Colonic mucosa (tissue), 4 donors: ENCODE results near the gene ITGB8. TPM values are rescaled to one million over a fixed set of nuclear protein-coding genes. Genes with fewer than 3 reads are reported as not detected.

Experiments
- DNase-seq: peaks from one replicate; pipeline ENCODE4 v3.0.0-alpha.2; 2020
- H3K27ac ChIP-seq: fragments of 200-600 bp; one replicate; pipeline ENCODE4 v1.8.0; 2021
- H3K27me3 ChIP-seq: fragments of 200-600 bp; one replicate; pipeline ENCODE4 v1.8.0; 2021
- H3K36me3 ChIP-seq: fragments of 200-600 bp; one replicate; pipeline ENCODE4 v1.8.0; 2021
- H3K4me1 ChIP-seq: fragments of 200-600 bp; one replicate; pipeline ENCODE4 v1.8.0; 2021; ENCODE audit warnings: mild to moderate bottlenecking
- H3K4me3 ChIP-seq: fragments of 200-600 bp; one replicate; pipeline ENCODE4 v1.8.0; 2021
- H3K9ac ChIP-seq, 2 donors: one replicate each; pipeline ENCODE4 v1.7.0; 2013; ENCODE audit warnings: control low read depth in 2 of 2, low read depth in 2 of 2, low read length in 2 of 2
- H3K9me3 ChIP-seq: fragments of 200-600 bp; one replicate; pipeline ENCODE4 v1.8.0; 2021
- intact Hi-C: fragments of 100-400 bp; cut with DNase I; formaldehyde crosslinking; loops from one replicate; pipeline ENCODE4 v1.14.1; 2022
- total RNA-seq, 2 donors: library from RNA; stranded (reverse); fragmentation: NEBNext Ultra II Directional in 1 of 2; extraction: Animal tissue kit (Norgen Biotek cat#: 25700) in 1 of 2; gene quantifications; one replicate each; pipeline ENCODE4 v1.2.1, GENCODE V29; 2021
- TF ChIP-seq, protein P1 (sequence below): fragments of 200-600 bp; IDR thresholded peaks from one replicate; pipeline ENCODE4 v1.8.0; 2022; ENCODE audit warnings: antibody characterized with exemption, mild to moderate bottlenecking
- donor health status: healthy.
- donor health status: DM: no; HTN: no; CAD: no.
- donor health status: DM: no; HTN: no; CAD: no.

ITGB8 gene
- total RNA-seq, 2 donors from 2014 or later = 7.3 to 8.1 TPM

DNA sequence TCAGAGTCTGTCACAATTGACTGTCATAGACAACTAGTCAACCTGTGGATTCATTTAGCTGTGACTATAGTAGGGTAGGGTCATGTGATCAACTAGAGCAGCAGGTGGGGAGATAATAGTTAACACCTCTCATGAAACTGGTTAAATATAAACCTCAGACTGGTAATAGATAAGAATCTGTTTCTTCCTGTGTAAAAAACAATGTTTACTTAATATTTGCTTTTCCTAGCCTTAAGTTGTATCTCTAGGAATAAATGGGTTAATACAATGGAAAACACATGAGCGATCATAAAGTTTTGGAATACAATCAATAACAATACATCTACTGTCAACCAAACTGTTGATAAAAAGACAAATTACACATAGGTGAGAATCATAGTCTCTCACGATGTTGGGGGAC is 43.4 kb upstream of the ITGB8 start:
- no peak overlapping the region for H3K9ac ChIP-seq
- H3K4me1 ChIP-seq = no peaks in the 10 kb centered on the region
- no peak for DNase-seq
- no peaks in the 10 kb centered on the region for H3K36me3 ChIP-seq
- TF ChIP-seq, protein P1, sequence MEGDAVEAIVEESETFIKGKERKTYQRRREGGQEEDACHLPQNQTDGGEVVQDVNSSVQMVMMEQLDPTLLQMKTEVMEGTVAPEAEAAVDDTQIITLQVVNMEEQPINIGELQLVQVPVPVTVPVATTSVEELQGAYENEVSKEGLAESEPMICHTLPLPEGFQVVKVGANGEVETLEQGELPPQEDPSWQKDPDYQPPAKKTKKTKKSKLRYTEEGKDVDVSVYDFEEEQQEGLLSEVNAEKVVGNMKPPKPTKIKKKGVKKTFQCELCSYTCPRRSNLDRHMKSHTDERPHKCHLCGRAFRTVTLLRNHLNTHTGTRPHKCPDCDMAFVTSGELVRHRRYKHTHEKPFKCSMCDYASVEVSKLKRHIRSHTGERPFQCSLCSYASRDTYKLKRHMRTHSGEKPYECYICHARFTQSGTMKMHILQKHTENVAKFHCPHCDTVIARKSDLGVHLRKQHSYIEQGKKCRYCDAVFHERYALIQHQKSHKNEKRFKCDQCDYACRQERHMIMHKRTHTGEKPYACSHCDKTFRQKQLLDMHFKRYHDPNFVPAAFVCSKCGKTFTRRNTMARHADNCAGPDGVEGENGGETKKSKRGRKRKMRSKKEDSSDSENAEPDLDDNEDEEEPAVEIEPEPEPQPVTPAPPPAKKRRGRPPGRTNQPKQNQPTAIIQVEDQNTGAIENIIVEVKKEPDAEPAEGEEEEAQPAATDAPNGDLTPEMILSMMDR = no peak
- H3K27ac ChIP-seq = no peak overlapping the region
- H3K27me3 ChIP-seq = no peaks in the 10 kb centered on the region
- intact Hi-C loops = no loop called here
- no peak overlapping the region for H3K4me3 ChIP-seq
- H3K9me3 ChIP-seq = no peaks in the 10 kb centered on the region

DNA sequence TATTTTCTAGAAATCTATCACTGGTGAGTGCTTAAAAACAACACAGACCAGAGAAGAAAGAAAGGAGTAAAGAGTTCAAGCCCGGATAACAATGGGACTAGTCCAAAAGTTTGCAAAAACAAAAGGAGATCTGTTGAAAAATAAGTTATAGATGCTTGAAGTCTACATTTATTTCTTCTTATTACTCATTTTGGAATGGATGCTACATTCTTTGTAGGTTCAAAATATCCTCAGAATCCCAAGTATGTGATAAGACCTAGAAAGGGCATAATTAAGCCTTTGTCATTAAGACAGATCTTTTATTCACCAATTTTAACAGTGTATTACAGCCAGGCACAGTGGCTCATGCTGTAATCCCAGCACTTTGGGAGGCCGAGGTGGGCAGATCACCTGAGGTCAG is 42.7 kb upstream of the ITGB8 start:
- intact Hi-C loops = no loop called here
- Histone ChIP-seq H3K4me1 (no peaks in the 10 kb centered on the region), H3K4me3 (no peak overlapping the region), H3K27ac (no peak overlapping the region), H3K36me3 (no peaks in the 10 kb centered on the region), H3K9ac (no peak overlapping the region), H3K9me3 (no peaks in the 10 kb centered on the region), H3K27me3 (no peaks in the 10 kb centered on the region)
- DNase-seq = no peak
- TF ChIP-seq, protein P1 = no peak

DNA sequence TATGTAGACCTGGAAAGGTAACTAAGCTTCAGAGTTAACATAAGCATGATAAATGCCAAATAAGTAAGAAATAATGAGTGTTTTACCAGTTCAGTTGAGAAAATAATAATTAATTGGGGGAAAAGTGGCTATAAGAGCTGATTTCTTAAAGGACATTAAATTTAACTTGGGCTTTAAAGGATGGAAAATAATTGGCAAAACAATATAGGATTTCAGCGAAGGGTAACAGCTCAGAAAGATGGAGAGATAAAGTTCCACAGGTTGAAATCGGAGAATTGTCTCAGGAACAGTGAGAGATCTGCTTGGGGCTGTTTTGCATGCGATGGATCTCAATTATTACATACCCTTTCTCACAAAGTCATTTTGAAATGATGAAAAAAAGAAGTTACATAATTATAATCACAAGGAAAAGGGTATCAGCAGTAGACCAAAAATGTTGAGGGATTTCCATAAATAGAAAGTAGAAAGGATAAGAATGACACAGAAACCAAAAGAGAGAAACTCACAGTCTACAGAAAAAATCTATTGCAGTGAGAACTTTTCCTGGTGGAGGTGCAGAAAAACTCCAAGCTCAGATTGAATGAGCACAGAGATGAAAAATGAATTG is 40.1 kb upstream of the ITGB8 start:
- H3K27ac ChIP-seq = no peak overlapping the region
- H3K9ac ChIP-seq = no peak overlapping the region
- H3K36me3 ChIP-seq = no peaks in the 10 kb centered on the region
- TF ChIP-seq, protein P1 = no peak
- DNase-seq = no peak
- no peaks in the 10 kb centered on the region for H3K4me1 ChIP-seq
- no peaks in the 10 kb centered on the region for H3K27me3 ChIP-seq
- intact Hi-C loops = no loop called here
- H3K9me3 ChIP-seq = no peaks in the 10 kb centered on the region
- H3K4me3 ChIP-seq = no peak overlapping the region

DNA sequence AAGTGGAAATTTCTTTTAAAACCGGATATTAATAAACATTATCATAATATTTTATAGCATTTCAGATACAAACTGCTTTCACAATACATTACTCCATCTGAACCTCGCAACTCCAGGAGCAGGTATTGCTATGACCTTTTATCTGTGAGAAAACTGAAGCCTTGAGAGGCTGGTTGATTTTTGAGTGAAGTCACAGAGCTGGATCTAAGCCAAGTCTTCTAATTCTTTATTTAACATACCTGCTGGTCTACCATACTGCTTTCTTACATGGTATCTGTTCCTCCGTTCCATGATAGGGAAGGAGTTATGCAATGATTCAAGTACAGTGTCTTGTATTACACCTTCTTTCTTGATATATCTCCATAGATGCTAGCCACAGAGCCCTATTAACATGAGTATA is 37.4 kb upstream of the ITGB8 start:
- intact Hi-C loops = no loop called here
- Histone ChIP-seq H3K4me1 (no peaks in the 10 kb centered on the region), H3K9ac (no peak overlapping the region), H3K9me3 (no peaks in the 10 kb centered on the region), H3K4me3 (no peak overlapping the region), H3K36me3 (no peaks in the 10 kb centered on the region), H3K27me3 (no peaks in the 10 kb centered on the region), H3K27ac (no peak overlapping the region)
- DNase-seq = no peak
- TF ChIP-seq, protein P1 = no peak

DNA sequence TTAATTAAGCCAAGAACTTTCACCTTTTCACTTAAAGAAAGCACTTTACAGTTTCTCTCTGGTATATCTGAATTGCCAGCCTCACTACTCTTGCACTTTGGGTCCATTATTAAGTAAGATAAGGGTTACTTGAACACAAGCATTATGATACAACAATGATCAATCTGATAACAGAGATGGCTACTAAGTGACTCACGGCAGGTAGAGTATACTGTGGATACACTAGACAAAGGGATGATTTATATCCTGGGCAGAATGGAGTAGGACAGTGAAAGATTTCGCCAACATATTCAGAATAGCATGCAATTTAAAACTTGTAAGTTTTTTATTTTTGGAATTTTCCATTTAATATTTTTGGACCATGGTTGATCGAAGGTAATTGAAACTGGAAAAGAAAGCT is 34.3 kb upstream of the ITGB8 start:
- no peak overlapping the region for H3K27ac ChIP-seq
- no peak overlapping the region for H3K4me3 ChIP-seq
- H3K9me3 ChIP-seq = no peaks in the 10 kb centered on the region
- intact Hi-C loops = no loop called here
- TF ChIP-seq, protein P1 = no peak
- no peak overlapping the region for H3K9ac ChIP-seq
- no peaks in the 10 kb centered on the region for H3K27me3 ChIP-seq
- DNase-seq = no peak
- no peaks in the 10 kb centered on the region for H3K36me3 ChIP-seq
- H3K4me1 ChIP-seq = no peaks in the 10 kb centered on the region
